Mucosa of rectum (tissue), 2 donors: ENCODE measurements around the gene CRACR2B.

Experiments
- H3K27ac ChIP-seq, 2 donors: one replicate each; pipeline ENCODE4 v1.7.0; 2013; ENCODE audit warnings: inconsistent platforms in 2 of 2, low read depth in 2 of 2, low read length in 2 of 2
- H3K27me3 ChIP-seq, 2 donors: one replicate each; pipeline ENCODE4 v1.7.0; 2013; ENCODE audit warnings: low read length in 2 of 2; ENCODE audit not compliant: control insufficient read depth in 2 of 2, insufficient read depth in 2 of 2
- H3K36me3 ChIP-seq, 2 donors: one replicate each; pipeline ENCODE4 v1.7.0; 2013; ENCODE audit warnings: low read length in 2 of 2; ENCODE audit not compliant: control insufficient read depth in 2 of 2, insufficient read depth in 2 of 2
- H3K4me1 ChIP-seq, 2 donors: one replicate each; pipeline ENCODE4 v1.7.0; 2013; ENCODE audit warnings: low read length in 2 of 2, mild to moderate bottlenecking in 1 of 2; ENCODE audit not compliant: control insufficient read depth in 2 of 2, insufficient read depth in 2 of 2
- H3K4me3 ChIP-seq, 2 donors: one replicate each; pipeline ENCODE4 v1.7.0; 2013; ENCODE audit warnings: low read length in 2 of 2
- H3K9ac ChIP-seq, 2 donors: one replicate each; pipeline ENCODE4 v1.7.0; 2013; ENCODE audit warnings: low read length in 2 of 2, low read depth in 1 of 2, mild to moderate bottlenecking in 1 of 2
- H3K9me3 ChIP-seq, 2 donors: one replicate each; pipeline ENCODE4 v1.7.0; 2013; ENCODE audit warnings: low read length in 2 of 2; ENCODE audit not compliant: control insufficient read depth in 2 of 2
- donor health status: healthy.
- donor health status: Normal muscosa, but diverticular disease.

Gene CRACR2B

GRCh38 chr11:788953-789940 lies 38.5 kb upstream of the CRACR2B start:
- Histone ChIP-seq H3K9ac (no peak overlapping the region), H3K27ac (no peak overlapping the region), H3K36me3 (peaks cover 0 to 2% of the 10 kb centered on the region in 2 donors), H3K4me1 (no peaks in the 10 kb centered on the region), H3K27me3 (peaks cover 0 to 7% of the 10 kb centered on the region in 2 donors), H3K9me3 (no peaks in the 10 kb centered on the region), H3K4me3 (no peak overlapping the region)

- Histone ChIP-seq H3K9ac (no peak within 1 kb of the TSS), H3K36me3 (peaks cover 0 to 2% of the 10 kb centered on the region in 2 donors), H3K27ac (no peak within 1 kb of the TSS)
These were observed 37.8 kb upstream of the CRACR2B start, which contains the start of gene CEND1 for GRCh38 chr11:789943-790342. Gene CEND1, minus strand, starts transcription at chr11:790090. Its CDS starts 1,514 bp downstream, at chr11:788576.

DNA sequence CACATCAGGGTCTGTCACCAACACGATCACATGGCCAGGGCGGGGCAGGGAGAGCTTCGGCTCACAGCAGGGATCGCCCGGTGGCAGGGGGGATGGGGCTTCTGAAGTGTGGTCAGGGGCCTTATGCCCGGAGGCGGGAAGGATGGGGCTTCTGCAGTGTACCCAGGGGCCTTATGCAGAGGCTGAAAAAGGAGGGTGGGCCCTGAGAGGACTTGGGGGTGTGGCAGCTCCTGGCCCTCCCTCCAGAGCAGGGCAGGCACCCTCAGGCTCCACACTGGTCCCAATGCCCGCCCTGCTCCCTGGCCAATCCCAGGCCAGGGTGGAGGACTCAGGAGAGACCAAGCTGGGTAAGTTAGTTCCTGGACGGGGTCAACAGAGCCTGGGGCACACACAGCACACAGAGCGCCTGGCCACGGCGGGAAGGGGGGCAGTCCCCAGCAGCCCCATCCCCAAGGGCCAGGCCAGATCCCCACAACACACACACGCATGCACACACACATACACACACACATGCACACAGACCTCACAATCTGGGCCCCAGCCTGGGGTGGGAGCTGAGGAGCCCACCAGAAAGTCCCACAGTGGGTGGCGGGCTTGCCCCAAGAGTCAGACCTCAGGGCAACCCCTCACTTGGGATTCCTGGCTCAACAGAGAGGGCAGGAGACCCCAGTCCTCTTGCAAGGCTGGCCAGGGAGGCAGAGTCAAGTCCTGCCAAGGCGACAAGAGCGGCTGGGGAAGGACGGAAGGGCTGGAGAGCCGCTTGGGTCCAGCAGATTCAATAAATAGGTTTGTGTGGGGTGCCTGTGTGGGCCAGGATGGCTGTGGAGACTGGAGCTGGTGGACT lies 36.8 kb upstream of the CRACR2B start:
- Histone ChIP-seq H3K27me3 (peaks cover 0 to 7% of the 10 kb centered on the region in 2 donors), H3K9me3 (no peaks in the 10 kb centered on the region), H3K4me1 (peaks cover 2 to 9% of the 10 kb centered on the region in 2 donors), H3K27ac (no peak overlapping the region), H3K9ac (no peak overlapping the region), H3K4me3 (no peak overlapping the region), H3K36me3 (peaks cover 0 to 2% of the 10 kb centered on the region in 2 donors)

More at GRCh38 chr11:789943-790342, 37.8 kb upstream of the CRACR2B start, which contains the start of gene CEND1:
- Histone ChIP-seq H3K9me3 (no peaks in the 10 kb centered on the region), H3K4me1 (peaks cover under 1% of the 10 kb centered on the region in 2 donors), H3K4me3 (no peak within 1 kb of the TSS), H3K27me3 (peaks cover 0 to 7% of the 10 kb centered on the region in 2 donors)

- H3K27ac ChIP-seq: no peak overlapping the region
- H3K4me3 ChIP-seq: no peak overlapping the region
- H3K27me3 ChIP-seq: peaks cover 0 to 7% of the 10 kb centered on the region in 2 donors
- H3K4me1 ChIP-seq: peaks cover 9 to 17% of the 10 kb centered on the region in 2 donors
- peaks cover 0 to 2% of the 10 kb centered on the region in 2 donors for H3K36me3 ChIP-seq
- H3K9me3 ChIP-seq: no peaks in the 10 kb centered on the region
- no peak overlapping the region for H3K9ac ChIP-seq
These were observed 35.8 kb upstream of the CRACR2B start for GRCh38 chr11:791658-792534.

DNA sequence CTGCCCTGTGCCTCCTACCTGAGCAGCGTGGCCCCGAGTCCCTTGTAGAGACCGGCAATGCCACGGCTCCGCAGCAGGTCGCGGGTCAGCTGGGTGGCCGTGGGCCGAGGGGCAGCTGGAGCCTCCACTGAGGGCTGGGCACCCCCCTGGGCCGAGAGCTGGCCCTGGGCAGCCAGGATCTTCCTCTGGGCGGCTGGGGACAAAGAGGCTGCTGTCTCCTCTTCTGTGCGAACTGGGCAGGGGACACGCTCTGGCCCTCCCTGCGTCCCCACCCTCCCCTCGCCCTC lies 35.2 kb upstream of the CRACR2B start:
- Histone ChIP-seq H3K27ac (no peak overlapping the region), H3K36me3 (peaks cover 0 to 2% of the 10 kb centered on the region in 2 donors), H3K9ac (no peak overlapping the region), H3K4me3 (no peak overlapping the region), H3K4me1 (peaks cover 15 to 23% of the 10 kb centered on the region in 2 donors), H3K9me3 (no peaks in the 10 kb centered on the region), H3K27me3 (peaks cover 0 to 7% of the 10 kb centered on the region in 2 donors)

DNA sequence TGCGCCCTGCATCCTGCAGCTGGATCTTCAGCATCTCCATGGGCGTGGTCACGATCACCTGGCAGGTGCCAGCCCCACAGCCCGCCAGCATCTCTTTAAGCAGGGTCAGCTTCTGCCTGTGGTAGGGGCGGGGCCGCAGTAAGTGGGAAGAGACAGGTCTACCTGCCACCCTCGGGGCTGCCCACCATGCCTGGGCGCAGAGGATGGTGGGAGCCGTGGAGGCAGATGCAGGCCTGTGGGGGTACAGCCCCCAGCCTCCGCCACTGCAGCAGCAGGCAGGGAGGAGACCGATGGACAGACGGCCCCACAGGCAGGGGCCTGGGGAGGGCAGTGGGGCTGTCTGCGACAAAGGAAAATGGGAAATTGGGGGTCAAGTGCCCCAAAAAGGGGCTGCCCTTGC lies 34.8 kb upstream of the CRACR2B start:
- Histone ChIP-seq H3K27me3 (peaks cover 0 to 7% of the 10 kb centered on the region in 2 donors), H3K4me3 (no peak overlapping the region), H3K27ac (no peak overlapping the region), H3K9me3 (no peaks in the 10 kb centered on the region), H3K9ac (no peak overlapping the region), H3K36me3 (peaks cover 0 to 2% of the 10 kb centered on the region in 2 donors), H3K4me1 (peaks cover 17 to 26% of the 10 kb centered on the region in 2 donors)

- H3K9ac ChIP-seq: no peak overlapping the region
- H3K9me3 ChIP-seq: no peaks in the 10 kb centered on the region
- H3K27ac ChIP-seq: no peak overlapping the region
- peaks cover 17 to 27% of the 10 kb centered on the region in 2 donors for H3K4me1 ChIP-seq
- peaks cover 0 to 2% of the 10 kb centered on the region in 2 donors for H3K36me3 ChIP-seq
- no peak overlapping the region for H3K4me3 ChIP-seq
- H3K27me3 ChIP-seq: peaks cover 0 to 7% of the 10 kb centered on the region in 2 donors
These were observed 34.2 kb upstream of the CRACR2B start for GRCh38 chr11:793556-793955.

DNA sequence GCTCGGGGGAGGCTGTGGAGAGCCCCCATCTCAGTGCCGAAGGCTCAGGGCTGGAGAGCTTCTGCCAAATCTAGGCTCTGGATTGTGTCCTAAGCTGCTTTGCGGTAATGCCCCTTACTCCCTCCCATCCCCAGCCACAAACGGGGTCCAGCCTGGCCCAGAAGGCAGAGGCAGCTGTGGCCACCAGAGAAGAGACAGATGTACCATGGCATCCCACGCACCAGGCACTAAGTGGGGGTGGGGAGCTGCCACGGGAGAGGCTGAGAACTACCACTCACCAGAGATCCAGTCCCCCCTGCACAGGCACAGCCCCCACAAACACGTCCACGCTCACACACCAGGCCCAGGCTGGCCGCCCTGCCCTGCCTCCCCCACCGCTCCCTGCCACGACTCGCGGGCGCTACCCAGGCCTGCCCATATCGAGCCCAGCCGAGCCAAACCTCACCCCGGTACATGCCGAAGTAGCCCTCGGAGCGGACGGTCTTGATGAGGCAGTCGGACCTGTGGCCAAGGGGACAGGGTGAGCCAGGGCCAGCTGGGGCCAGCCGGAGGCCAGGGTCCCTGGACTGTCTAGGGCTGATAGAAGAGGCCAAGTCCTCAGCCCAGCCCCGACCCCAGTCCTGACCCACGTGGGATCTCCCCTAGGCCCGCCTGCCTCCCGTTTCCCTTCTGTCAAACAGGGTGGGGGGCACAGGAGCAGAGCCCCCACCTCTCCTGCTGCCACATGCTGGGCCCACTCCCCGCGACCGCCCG lies 33.5 kb upstream of the CRACR2B start:
- Histone ChIP-seq H3K9ac (no peak overlapping the region), H3K27me3 (peaks cover 0 to 3% of the 10 kb centered on the region in 2 donors), H3K4me1 (peaks cover 17 to 27% of the 10 kb centered on the region in 2 donors), H3K4me3 (no peak overlapping the region), H3K36me3 (peaks cover 0 to 2% of the 10 kb centered on the region in 2 donors), H3K27ac (no peak overlapping the region), H3K9me3 (no peaks in the 10 kb centered on the region)
